Upper lobe of left lung (tissue), 4 donors: ENCODE data around the gene KRT81.

Source experiments
- POLR2A ChIP-seq, 4 donors: fragments of 450-650 bp; IDR thresholded peaks; one replicate each; pipeline ENCODE4 v1.5.1; 2016 to 2017; ENCODE audit warnings: antibody characterized with exemption in 4 of 4, mild to moderate bottlenecking in 2 of 4
- POLR2AphosphoS5 ChIP-seq, 2 donors: sonication (generic); formaldehyde crosslinking; IDR thresholded peaks; one replicate each; pipeline ENCODE4 v1.5.1; 2017; ENCODE audit warnings: antibody characterized with exemption in 2 of 2
- TF ChIP-seq, protein P1 (sequence below), 6 experiments: fragments of 450-650 bp in 4 of 6; fragments of 200-600 bp in 2 of 6; sonication (generic) in 2 of 6; IDR thresholded peaks; one replicate each; pipeline ENCODE4 v1.5.1; 2016 to 2019; ENCODE audit warnings: antibody characterized with exemption in 6 of 6

DNA sequence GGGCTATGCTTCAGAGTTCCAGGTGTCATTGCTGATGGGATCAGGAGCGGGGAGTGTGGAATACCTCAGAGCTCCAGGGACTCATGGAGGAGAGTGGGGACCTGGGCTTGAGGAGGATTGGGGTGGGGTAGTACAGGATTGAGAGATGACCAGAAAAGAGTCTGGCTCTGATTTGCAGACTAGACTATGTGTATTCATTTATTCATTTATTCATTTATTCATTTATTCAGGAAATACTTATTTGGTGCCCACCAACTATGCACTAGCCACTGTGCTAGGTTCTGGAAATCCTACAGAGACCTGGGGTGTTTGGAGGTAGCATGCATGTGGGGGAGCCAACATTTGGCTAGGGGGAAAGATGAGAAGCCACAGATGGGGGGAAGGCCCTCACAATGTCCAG lies 30.7 kb upstream of the KRT81 start:
- TF ChIP-seq, protein P1, sequence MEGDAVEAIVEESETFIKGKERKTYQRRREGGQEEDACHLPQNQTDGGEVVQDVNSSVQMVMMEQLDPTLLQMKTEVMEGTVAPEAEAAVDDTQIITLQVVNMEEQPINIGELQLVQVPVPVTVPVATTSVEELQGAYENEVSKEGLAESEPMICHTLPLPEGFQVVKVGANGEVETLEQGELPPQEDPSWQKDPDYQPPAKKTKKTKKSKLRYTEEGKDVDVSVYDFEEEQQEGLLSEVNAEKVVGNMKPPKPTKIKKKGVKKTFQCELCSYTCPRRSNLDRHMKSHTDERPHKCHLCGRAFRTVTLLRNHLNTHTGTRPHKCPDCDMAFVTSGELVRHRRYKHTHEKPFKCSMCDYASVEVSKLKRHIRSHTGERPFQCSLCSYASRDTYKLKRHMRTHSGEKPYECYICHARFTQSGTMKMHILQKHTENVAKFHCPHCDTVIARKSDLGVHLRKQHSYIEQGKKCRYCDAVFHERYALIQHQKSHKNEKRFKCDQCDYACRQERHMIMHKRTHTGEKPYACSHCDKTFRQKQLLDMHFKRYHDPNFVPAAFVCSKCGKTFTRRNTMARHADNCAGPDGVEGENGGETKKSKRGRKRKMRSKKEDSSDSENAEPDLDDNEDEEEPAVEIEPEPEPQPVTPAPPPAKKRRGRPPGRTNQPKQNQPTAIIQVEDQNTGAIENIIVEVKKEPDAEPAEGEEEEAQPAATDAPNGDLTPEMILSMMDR (IDR thresholded peaks at IDR 0.05), result no peak
- TF ChIP-seq POLR2AphosphoS5 (IDR thresholded peaks at IDR 0.05) (no peak), POLR2A (IDR thresholded peaks at IDR 0.05) (no peak)
